H1 (cell line): ENCODE data around the gene ZFYVE27. TPM values are rescaled to one million over a fixed set of nuclear protein-coding genes. Genes with fewer than 3 reads are reported as not detected.

Experiments
- CTCF ChIA-PET: fragments of 300-600 bp; sonication (Branson Sonifier 250); formaldehyde crosslinking; loops from one replicate; lab custom pipeline; 2021; ENCODE audit not compliant: partially characterized antibody; lab: Charles Lee
- POLR2A ChIA-PET: fragments of 300-600 bp; sonication (Branson Sonifier 250); formaldehyde crosslinking; loops from one replicate; lab custom pipeline; 2021; ENCODE audit warnings: inconsistent platforms; ENCODE audit not compliant: partially characterized antibody; lab: Charles Lee
- DNase-seq, 2 experiments: peaks; one replicate each; pipeline versions ENCODE4 v3.0.0 to v3.0.0-alpha.2; 2010 to 2022; ENCODE audit warnings: low spot score in 2 of 2, low read depth in 1 of 2, mixed read lengths in 1 of 2
- FAIRE-seq: peaks from 2 replicates; lab custom pipeline; 2011; peaks lifted over from hg19 to GRCh38; lab: Jason Lieb, UNC
- H2AFZ ChIP-seq: 2 replicates; pipeline ENCODE4 v1.8.1; 2012; ENCODE audit warnings: low read length, inconsistent platforms
- H2AK5ac ChIP-seq: 2 replicates; pipeline ENCODE4 v1.6.1; 2013; ENCODE audit warnings: low read depth, low read length
- H2BK120ac ChIP-seq: replicated peaks from 2 replicates; pipeline ENCODE3; 2013; ENCODE audit warnings: low read depth, low read length, inconsistent platforms
- H2BK12ac ChIP-seq: 2 replicates; pipeline ENCODE4 v1.6.1; 2013; ENCODE audit warnings: low read depth, low read length
- H2BK15ac ChIP-seq: 2 replicates; pipeline ENCODE4 v1.6.1; 2013; ENCODE audit warnings: low read length
- H2BK20ac ChIP-seq: 2 replicates; pipeline ENCODE4 v1.6.1; 2013; ENCODE audit warnings: low read length
- H2BK5ac ChIP-seq: 2 replicates; pipeline ENCODE4 v1.6.1; 2013; ENCODE audit warnings: low read depth, low read length
- H3K14ac ChIP-seq: 2 replicates; pipeline ENCODE4 v1.6.1; 2013; ENCODE audit warnings: inconsistent platforms; ENCODE audit not compliant: insufficient read length
- H3K18ac ChIP-seq: 2 replicates; pipeline ENCODE4 v1.6.1; 2013; ENCODE audit warnings: low read length; ENCODE audit errors: extremely low read depth
- H3K23ac ChIP-seq: 2 replicates; pipeline ENCODE4 v1.6.1; 2013; ENCODE audit warnings: inconsistent platforms; ENCODE audit not compliant: insufficient read length
- H3K23me2 ChIP-seq: 2 replicates; pipeline ENCODE4 v1.6.1; 2013; ENCODE audit warnings: low read depth, low read length
- H3K27ac ChIP-seq: 2 replicates; pipeline ENCODE4 v1.6.1; 2011; ENCODE audit warnings: low read depth, low read length, inconsistent platforms
- H3K27me3 ChIP-seq, 4 experiments: replicated peaks in 1 of 4; 1 replicate in 1 of 4; 2 replicates in 3 of 4; pipeline versions ENCODE4 v1.6.1 to v1.8.1; 2011 to 2013; ENCODE audit warnings: low read length in 3 of 4, mild to moderate bottlenecking in 3 of 4, inconsistent platforms in 2 of 4, mixed read lengths in 2 of 4, moderate library complexity in 1 of 4; ENCODE audit not compliant: control insufficient read depth in 3 of 4, insufficient read depth in 3 of 4; ENCODE audit errors: extremely low read depth in 1 of 4
- H3K36me3 ChIP-seq, 4 experiments: 2 replicates each; pipeline versions ENCODE4 v1.6.1 to v1.8.1; 2011 to 2013; ENCODE audit warnings: mild to moderate bottlenecking in 4 of 4, low read length in 3 of 4, moderate library complexity in 2 of 4, control low read depth in 1 of 4, inconsistent platforms in 1 of 4; ENCODE audit not compliant: insufficient read depth in 4 of 4, control insufficient read depth in 2 of 4
- H3K4ac ChIP-seq: replicated peaks from 2 replicates; pipeline ENCODE3; 2013; ENCODE audit warnings: low read length, low read depth, mixed read lengths, inconsistent platforms; ENCODE audit not compliant: insufficient read length
- H3K4me1 ChIP-seq, 4 experiments: replicated peaks in 1 of 4; 1 replicate in 1 of 4; 2 replicates in 3 of 4; pipeline versions ENCODE4 v1.6.1 to v1.8.1; 2011 to 2013; ENCODE audit warnings: low read length in 3 of 4, inconsistent platforms in 2 of 4, mixed read lengths in 1 of 4; ENCODE audit not compliant: insufficient read depth in 4 of 4, control insufficient read depth in 3 of 4
- H3K4me2 ChIP-seq, 2 experiments: 2 replicates each; pipeline versions ENCODE4 v1.6.1 to v1.8.1; 2011 to 2013; ENCODE audit warnings: low read depth in 2 of 2, low read length in 2 of 2, control low read depth in 1 of 2, inconsistent platforms in 1 of 2, mild to moderate bottlenecking in 1 of 2; ENCODE audit not compliant: insufficient read depth in 1 of 2
- H3K4me3 ChIP-seq, 4 experiments: fragments of 200-600, 300-600 bp in 1 of 4; sonication (generic), shearing (Covaris generic), sonication (Bioruptor Twin) in 1 of 4; 2 replicates each; pipeline versions ENCODE4 v1.5.1 to v1.8.1; 2011 to 2016; ENCODE audit warnings: low read length in 4 of 4, low read depth in 3 of 4, control low read depth in 2 of 4, inconsistent platforms in 2 of 4, mild to moderate bottlenecking in 2 of 4, mixed read lengths in 1 of 4, moderate library complexity in 1 of 4; ENCODE audit not compliant: insufficient read depth in 2 of 4; ENCODE audit errors: extremely low read depth in 1 of 4
- H3K56ac ChIP-seq: replicated peaks from 2 replicates; pipeline ENCODE3; 2013; ENCODE audit warnings: low read depth, mild to moderate bottlenecking, mixed read lengths, low read length, inconsistent platforms; ENCODE audit not compliant: insufficient read length
- H3K79me1 ChIP-seq: 2 replicates; pipeline ENCODE4 v1.6.1; 2013; ENCODE audit warnings: low read depth, low read length, control low read depth
- H3K79me2 ChIP-seq, 2 experiments: 2 replicates each; pipeline versions ENCODE4 v1.6.1 to v1.8.1; 2012 to 2013; ENCODE audit warnings: low read length in 2 of 2, mild to moderate bottlenecking in 2 of 2, inconsistent platforms in 1 of 2; ENCODE audit not compliant: insufficient read depth in 2 of 2, control insufficient read depth in 1 of 2
- H3K9ac ChIP-seq, 4 experiments: replicated peaks in 1 of 4; 1 replicate in 1 of 4; 2 replicates in 3 of 4; pipeline versions ENCODE4 v1.6.1 to v1.8.1; 2011 to 2013; ENCODE audit warnings: low read depth in 3 of 4, low read length in 3 of 4, control low read depth in 2 of 4, mild to moderate bottlenecking in 2 of 4, moderate library complexity in 2 of 4, inconsistent platforms in 1 of 4; ENCODE audit errors: extremely low read depth in 1 of 4
- H3K9me3 ChIP-seq, 2 experiments: 2 replicates each; pipeline versions ENCODE4 v1.6.1 to v1.8.1; 2012 to 2013; ENCODE audit warnings: mild to moderate bottlenecking in 2 of 2, moderate library complexity in 2 of 2, control low read depth in 1 of 2, inconsistent platforms in 1 of 2, low read depth in 1 of 2, low read length in 1 of 2, mixed read lengths in 1 of 2; ENCODE audit not compliant: insufficient read depth in 2 of 2
- H4K20me1 ChIP-seq, 2 experiments: replicated peaks in 1 of 2; 2 replicates each; pipeline versions ENCODE3 to v1.8.1; 2011 to 2013; ENCODE audit warnings: inconsistent platforms in 2 of 2, low read length in 2 of 2, mild to moderate bottlenecking in 1 of 2; ENCODE audit not compliant: insufficient read depth in 2 of 2, control insufficient read depth in 1 of 2
- H4K5ac ChIP-seq: 2 replicates; pipeline ENCODE4 v1.6.1; 2013; ENCODE audit warnings: low read length, low read depth, mixed read lengths, inconsistent platforms; ENCODE audit not compliant: insufficient read length
- H4K8ac ChIP-seq: 2 replicates; pipeline ENCODE4 v1.8.0; 2013; ENCODE audit warnings: mild to moderate bottlenecking, moderate library complexity, low read length, inconsistent platforms; ENCODE audit not compliant: insufficient read depth; ENCODE audit errors: extremely low read depth
- H4K91ac ChIP-seq: replicated peaks from 2 replicates; pipeline ENCODE3; 2013; ENCODE audit warnings: low read length, mixed read lengths, inconsistent platforms; ENCODE audit not compliant: insufficient read length
- MAFK ChIP-seq: IDR thresholded peaks from 2 replicates; pipeline ENCODE4 v1.6.1; 2012; ENCODE audit warnings: low read depth, mild to moderate bottlenecking, improper control_type of control experiment, low read length
- RXRA ChIP-seq: IDR thresholded peaks from 2 replicates; pipeline ENCODE4 v1.6.1; 2011; ENCODE audit warnings: low read depth, mild to moderate bottlenecking, low read length, moderate library complexity; ENCODE audit not compliant: insufficient read depth
- WGBS, 2 experiments: shearing (Covaris generic) in 1 of 2; methylation state at CpG; one replicate each; pipeline versions ENCODE4 v1.1.6 to v1.1.7; 2013 to 2015; ENCODE audit warnings: low lambda C conversion rate in 2 of 2, mixed read lengths in 2 of 2, inconsistent platforms in 1 of 2, low coverage in 1 of 2, missing lambda C conversion rate in 1 of 2; ENCODE audit not compliant: insufficient replicate concordance in 2 of 2, insufficient coverage in 1 of 2, insufficient read length in 1 of 2; ENCODE audit errors: extremely low coverage in 1 of 2, missing lambda C conversion rate in 1 of 2; 5-methylcytosine and 5-hydroxymethylcytosine counted together
- polyA plus RNA-seq, 7 experiments: library from polyadenylated mRNA; depleted of rRNA in 3 of 7; stranded (reverse) in 5 of 7; unstranded in 2 of 7; fragments of >200 nt in 5 of 7; fragments of 200-250 nt in 2 of 7; gene quantifications; 1 replicate in 5 of 7; 2 replicates in 1 of 7; 4 replicates in 1 of 7; pipeline versions ENCODE4 v1.2.1 to v1.2.3, GENCODE V29; 2011 to 2013; ENCODE audit warnings: missing spikeins in 2 of 7, mixed read lengths in 2 of 7
- total RNA-seq: library from RNA; stranded (reverse); fragmentation: NEBNext Ultra II Directional; extraction: Animal tissue kit (Norgen Biotek cat#: 25700); gene quantifications from 2 replicates; pipeline ENCODE4 v1.2.1, GENCODE V29; 2021

ZFYVE27 gene
- total and polyA plus RNA-seq, 2 of the 8 experiments (the other 6 are each of a cell fraction or from before 2014, with no cell fraction given), result 16.6 to 19.8 TPM

GRCh38 chr10:97744405-97745035, 7.6 kb downstream of the ZFYVE27 start:
- Histone ChIP-seq H3K56ac (no peak overlapping the region), H4K91ac (no peak overlapping the region), H2BK15ac (no peak overlapping the region), H4K20me1 (peaks cover 2 to 19% of the 10 kb centered on the region in 2 experiments), H3K18ac (no peak overlapping the region), H3K4ac (no peak overlapping the region), H3K4me1 (no peaks in the 10 kb centered on the region), H3K27me3 (no peaks in the 10 kb centered on the region), H2AFZ (no peak overlapping the region), H3K4me3 (no peak overlapping the region), H2BK5ac (no peak overlapping the region), H3K79me2 (peaks cover 0 to 16% of the 10 kb centered on the region in 2 experiments; a peak in 2 of 4 replicates), H3K9me3 (no peaks in the 10 kb centered on the region), H4K5ac (no peak overlapping the region), H3K23me2 (peaks cover 2% of the 10 kb centered on the region; the same call in 1 of the 2 replicates), H2BK12ac (no peak overlapping the region), H3K27ac (no peak overlapping the region), H3K14ac (no peak overlapping the region), H3K9ac (no peak overlapping the region), H4K8ac (no peak overlapping the region), H2AK5ac (no peak overlapping the region), H3K23ac (no peak overlapping the region), H3K4me2 (no peak overlapping the region), H3K36me3 (peaks cover 10 to 69% (median 36%) of the 10 kb centered on the region in 4 experiments), H2BK120ac (no peak overlapping the region), H3K79me1 (peaks cover 3% of the 10 kb centered on the region; the same call in 1 of the 2 replicates), H2BK20ac (no peak overlapping the region)
- FAIRE-seq (no peak), DNase-seq (no peak)
- 90% methylated on average over 15 of the region's 15 CpGs; no CpG with 5 or more reads in 1 of the 2 experiments for WGBS, 2 experiments
- TF ChIP-seq RXRA (no peak), MAFK (no peak)
- CTCF ChIA-PET, result interaction anchor here (0.6 to 8.6 kb wide), 18 partner anchors 11 to 67 kb away, joined by 3 to 44 read pairs (median 5); partner anchors contain the start of gene MARVELD1
- POLR2A ChIA-PET, result interaction anchor here (0.8 to 1.7 kb wide), 2 partner anchors 11 to 23 kb away, joined by 3 to 6 read pairs; no protein-coding TSS in a partner anchor
